Peyer's patch (tissue), 4 donors: ENCODE measurements around the gene FAM210A.

Source experiments
- POLR2A ChIP-seq, 2 donors: fragments of 450-650 bp; IDR thresholded peaks; one replicate each; pipeline ENCODE4 v1.5.1; 2017; ENCODE audit warnings: antibody characterized with exemption in 2 of 2, mild to moderate bottlenecking in 2 of 2, moderate library complexity in 2 of 2
- TF ChIP-seq, protein P1 (sequence below), 6 experiments: fragments of 450-650 bp in 4 of 6; fragments of 200-600 bp in 2 of 6; sonication (generic) in 1 of 6; IDR thresholded peaks; one replicate each; pipeline ENCODE4 v1.5.1; 2017 to 2019; ENCODE audit warnings: antibody characterized with exemption in 6 of 6, mild to moderate bottlenecking in 3 of 6, moderate library complexity in 1 of 6

DNA sequence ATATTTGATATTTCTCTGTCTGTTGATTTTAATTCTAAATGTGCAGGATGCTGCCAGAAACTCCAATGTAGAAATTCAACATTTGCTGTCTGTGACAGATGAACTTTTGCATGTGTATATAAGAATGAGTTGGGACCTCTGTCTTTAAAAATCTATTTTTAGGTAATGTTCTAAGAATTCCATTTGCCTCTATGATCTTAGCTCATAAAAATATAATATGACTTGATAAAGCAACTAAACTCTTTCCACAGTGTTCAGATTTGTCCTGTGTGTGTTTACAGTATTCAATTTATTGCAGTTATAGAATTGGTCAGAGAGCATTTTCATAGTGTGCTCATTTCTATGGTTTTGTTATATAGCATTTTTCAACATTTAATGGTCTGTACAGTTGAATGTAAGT, 33.7 kb upstream of the FAM210A start:
- TF ChIP-seq, protein P1, sequence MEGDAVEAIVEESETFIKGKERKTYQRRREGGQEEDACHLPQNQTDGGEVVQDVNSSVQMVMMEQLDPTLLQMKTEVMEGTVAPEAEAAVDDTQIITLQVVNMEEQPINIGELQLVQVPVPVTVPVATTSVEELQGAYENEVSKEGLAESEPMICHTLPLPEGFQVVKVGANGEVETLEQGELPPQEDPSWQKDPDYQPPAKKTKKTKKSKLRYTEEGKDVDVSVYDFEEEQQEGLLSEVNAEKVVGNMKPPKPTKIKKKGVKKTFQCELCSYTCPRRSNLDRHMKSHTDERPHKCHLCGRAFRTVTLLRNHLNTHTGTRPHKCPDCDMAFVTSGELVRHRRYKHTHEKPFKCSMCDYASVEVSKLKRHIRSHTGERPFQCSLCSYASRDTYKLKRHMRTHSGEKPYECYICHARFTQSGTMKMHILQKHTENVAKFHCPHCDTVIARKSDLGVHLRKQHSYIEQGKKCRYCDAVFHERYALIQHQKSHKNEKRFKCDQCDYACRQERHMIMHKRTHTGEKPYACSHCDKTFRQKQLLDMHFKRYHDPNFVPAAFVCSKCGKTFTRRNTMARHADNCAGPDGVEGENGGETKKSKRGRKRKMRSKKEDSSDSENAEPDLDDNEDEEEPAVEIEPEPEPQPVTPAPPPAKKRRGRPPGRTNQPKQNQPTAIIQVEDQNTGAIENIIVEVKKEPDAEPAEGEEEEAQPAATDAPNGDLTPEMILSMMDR (IDR thresholded peaks at IDR 0.05), result no peak
- TF ChIP-seq POLR2A (IDR thresholded peaks at IDR 0.05), result no peak
